B cell (primary cell): Measurements from ENCODE around the gene ASTN2. TPM values are rescaled to one million over a fixed set of nuclear protein-coding genes. Genes with fewer than 3 reads are reported as not detected.

Source experiments
- ATAC-seq: fragments of 200-7000 bp; cut with Tn5 transposase; one replicate; pipeline ENCODE4 v1.10.0; 2021; ENCODE audit warnings: low read depth, mild to moderate bottlenecking, moderate number of reproducible peaks, moderate library complexity
- CTCF ChIA-PET: fragments of 350-600 bp; sonication (Branson Sonifier 250); formaldehyde crosslinking; loops from one replicate; lab custom pipeline; 2021; ENCODE audit warnings: antibody characterized with exemption, inconsistent platforms; lab: Charles Lee
- POLR2A ChIA-PET: fragments of 350-600 bp; sonication (Branson Sonifier 250); formaldehyde crosslinking; loops from one replicate; lab custom pipeline; 2021; ENCODE audit warnings: antibody characterized with exemption; lab: Charles Lee
- DNase-seq: peaks from one replicate; pipeline ENCODE4 v3.0.0; 2013
- H2AFZ ChIP-seq: 2 replicates; pipeline ENCODE4 v1.6.1; 2012; ENCODE audit warnings: mild to moderate bottlenecking, low read depth, low read length; ENCODE audit not compliant: insufficient read depth, poor library complexity, severe bottlenecking
- H3K27ac ChIP-seq, 2 donors: 1 replicate in 1 of 2; 2 replicates in 1 of 2; pipeline ENCODE4 v1.5.1; 2012 to 2013; ENCODE audit warnings: low read length in 2 of 2, mild to moderate bottlenecking in 2 of 2, moderate library complexity in 1 of 2
- H3K27me3 ChIP-seq, 4 experiments: fragments of 200-600 bp in 1 of 4; sonication (generic) in 1 of 4; replicated peaks in 1 of 4; 1 replicate in 2 of 4; 2 replicates in 2 of 4; pipeline versions ENCODE4 v1.6.1 to v1.7.0; 2013 to 2016; ENCODE audit warnings: low read length in 3 of 4, mild to moderate bottlenecking in 2 of 4, mixed read lengths in 1 of 4, moderate library complexity in 1 of 4; ENCODE audit not compliant: insufficient read depth in 4 of 4, control insufficient read depth in 3 of 4; ENCODE audit errors: control extremely low read depth in 1 of 4
- H3K36me3 ChIP-seq, 2 experiments: replicated peaks in 1 of 2; 1 replicate in 1 of 2; 2 replicates in 1 of 2; pipeline versions ENCODE4 v1.6.1 to v1.7.1; 2013; ENCODE audit warnings: low read length in 1 of 2; ENCODE audit not compliant: insufficient read depth in 2 of 2, control insufficient read depth in 1 of 2; ENCODE audit errors: control extremely low read depth in 1 of 2, extremely low read depth in 1 of 2
- H3K4me1 ChIP-seq, 2 donors: fragments of 200-600 bp in 1 of 2; sonication (generic) in 1 of 2; 1 replicate in 1 of 2; 2 replicates in 1 of 2; pipeline versions ENCODE4 v1.5.1 to v1.6.1; 2013 to 2017; ENCODE audit warnings: low read length in 2 of 2; ENCODE audit not compliant: control insufficient read depth in 2 of 2, insufficient read depth in 2 of 2
- H3K4me2 ChIP-seq: replicated peaks from 2 replicates; pipeline ENCODE3; 2012; ENCODE audit warnings: mild to moderate bottlenecking, low read depth, low read length; ENCODE audit not compliant: poor library complexity, severe bottlenecking
- H3K4me3 ChIP-seq, 5 experiments: fragments of 200-600 bp in 1 of 5; sonication (generic) in 1 of 5; 1 replicate in 3 of 5; 2 replicates in 2 of 5; pipeline versions ENCODE4 v1.5.1 to v1.7.0; 2011 to 2016; ENCODE audit warnings: low read length in 4 of 5, mild to moderate bottlenecking in 4 of 5, low read depth in 2 of 5, control low read depth in 1 of 5, moderate library complexity in 1 of 5; ENCODE audit not compliant: insufficient read depth in 1 of 5; ENCODE audit errors: control extremely low read depth in 1 of 5, extremely low read depth in 1 of 5
- H3K79me2 ChIP-seq: fragments of 200-600 bp; sonication (generic); one replicate; pipeline ENCODE4 v1.6.0; 2016; ENCODE audit warnings: low read length; ENCODE audit not compliant: control insufficient read depth, insufficient read depth
- H3K9ac ChIP-seq: fragments of 200-600 bp; sonication (generic); 2 replicates; pipeline ENCODE4 v1.6.1; 2017; ENCODE audit warnings: mild to moderate bottlenecking, low read length, moderate library complexity
- H3K9me3 ChIP-seq, 3 donors: one replicate each; pipeline versions ENCODE4 v1.6.1 to v1.7.1; 2013; ENCODE audit warnings: low read length in 2 of 3; ENCODE audit not compliant: control insufficient read depth in 2 of 3, insufficient read depth in 1 of 3; ENCODE audit errors: control extremely low read depth in 1 of 3
- H4K20me1 ChIP-seq: 2 replicates; pipeline ENCODE4 v1.6.0; 2012; ENCODE audit warnings: mild to moderate bottlenecking, low read length; ENCODE audit not compliant: insufficient read depth, control insufficient read depth, poor library complexity, severe bottlenecking
- H3K27ac Mint-ChIP-seq: one replicate; pipeline ENCODE4 v1.8.0; 2021; ENCODE audit warnings: mixed read lengths
- H3K27me3 Mint-ChIP-seq: one replicate; pipeline ENCODE4 v1.8.0; 2021; ENCODE audit warnings: mixed read lengths
- H3K4me1 Mint-ChIP-seq: one replicate; pipeline ENCODE4 v1.8.0; 2021; ENCODE audit warnings: mixed read lengths
- H3K4me3 Mint-ChIP-seq: one replicate; pipeline ENCODE4 v1.8.0; 2021; ENCODE audit warnings: mixed read lengths
- H3K9me3 Mint-ChIP-seq: one replicate; pipeline ENCODE4 v1.8.0; 2022; ENCODE audit warnings: mixed read lengths; ENCODE audit not compliant: insufficient read depth
- CTCF ChIP-seq: fragments of 200-600 bp; IDR thresholded peaks from one replicate; pipeline ENCODE4 v1.8.0; 2022; ENCODE audit warnings: antibody characterized with exemption, mild to moderate bottlenecking
- EZH2 ChIP-seq: IDR thresholded peaks from 2 replicates; pipeline ENCODE4 v1.6.1; 2012; ENCODE audit warnings: borderline replicate concordance, low read depth, mild to moderate bottlenecking, moderate library complexity, low read length; ENCODE audit not compliant: insufficient read depth, poor library complexity, severe bottlenecking
- WGBS: methylation state at CpG from one replicate; pipeline ENCODE4 v1.1.5; 2013; ENCODE audit warnings: missing lambda C conversion rate; ENCODE audit not compliant: insufficient coverage; 5-methylcytosine and 5-hydroxymethylcytosine counted together
- intact Hi-C: fragments of 100-400 bp; cut with micrococcal nuclease; formaldehyde crosslinking; loops from one replicate; pipeline ENCODE4 v1.10.0; 2022
- polyA plus RNA-seq: library from polyadenylated mRNA; depleted of rRNA; stranded (reverse); fragments of >200 nt; gene quantifications from 2 replicates; pipeline ENCODE4 v1.2.3, GENCODE V29; 2012
- total RNA-seq, 2 donors: library from RNA; stranded (reverse); fragments of 120-200 nt in 1 of 2; gene quantifications; 1 replicate in 1 of 2; 2 replicates in 1 of 2; pipeline versions ENCODE4 v1.2.3 to v1.2.4, GENCODE V29; 2013 to 2022

ASTN2 gene
- total and polyA plus RNA-seq, 2 donors (not counting 1 experiment from before 2014, with no cell fraction given), result 1.2 to 3.6 TPM

GRCh38 chr9:116817762-116818161 is 597.1 kb downstream of the ASTN2 start:
- no peak for DNase-seq
- Histone ChIP-seq H3K9ac (no peak overlapping the region), H3K4me1 (no peaks in the 10 kb centered on the region), H3K36me3 (no peaks in the 10 kb centered on the region), H3K27ac (no peak overlapping the region), H3K9me3 (no peaks in the 10 kb centered on the region), H3K27me3 (no peaks in the 10 kb centered on the region), H3K79me2 (no peaks in the 10 kb centered on the region), H3K4me2 (no peak overlapping the region), H4K20me1 (no peaks in the 10 kb centered on the region), H2AFZ (no peak overlapping the region), H3K4me3 (no peak overlapping the region)
- peaks cover 10% of the 10 kb centered on the region for H3K27me3 Mint-ChIP-seq
- no peak for TF ChIP-seq CTCF
- TF ChIP-seq EZH2, result no peak
- WGBS, result no CpG with 5 or more reads among the region's 1 CpG
- no peaks in the 10 kb centered on the region for H3K4me1 Mint-ChIP-seq
- no peaks in the 10 kb centered on the region for H3K9me3 Mint-ChIP-seq
- H3K27ac Mint-ChIP-seq, result no peak overlapping the region
- POLR2A ChIA-PET, result no interaction called here
- H3K4me3 Mint-ChIP-seq, result no peak overlapping the region
- intact Hi-C loops, result no loop called here
- no peak for ATAC-seq
- CTCF ChIA-PET, result no interaction called here

GRCh38 chr9:116816484-116816883 is 598.4 kb downstream of the ASTN2 start:
- ChIA-PET CTCF (no interaction called here), POLR2A (no interaction called here)
- Histone ChIP-seq H3K79me2 (no peaks in the 10 kb centered on the region), H2AFZ (no peak overlapping the region), H3K4me1 (no peaks in the 10 kb centered on the region), H3K4me2 (no peak overlapping the region), H4K20me1 (no peaks in the 10 kb centered on the region), H3K27me3 (peaks cover 0 to 3% (median 0%) of the 10 kb centered on the region in 4 experiments), H3K9me3 (no peaks in the 10 kb centered on the region), H3K4me3 (no peak overlapping the region), H3K27ac (no peak overlapping the region), H3K9ac (no peak overlapping the region), H3K36me3 (no peaks in the 10 kb centered on the region)
- H3K27me3 Mint-ChIP-seq, result peaks cover 20% of the 10 kb centered on the region
- no peaks in the 10 kb centered on the region for H3K9me3 Mint-ChIP-seq
- TF ChIP-seq EZH2 (no peak), CTCF (no peak)
- no peak for DNase-seq
- no peak for ATAC-seq
- H3K27ac Mint-ChIP-seq, result no peak overlapping the region
- WGBS, result no CpG with 5 or more reads among the region's 2 CpGs
- H3K4me3 Mint-ChIP-seq, result no peak overlapping the region
- no peaks in the 10 kb centered on the region for H3K4me1 Mint-ChIP-seq
- intact Hi-C loops, result no loop called here
